Cardiac fibroblast (primary cell): Measurements from ENCODE around the gene TNFAIP8.

Experiments
- DNase-seq, 2 donors: peaks; one replicate each; pipeline versions ENCODE4 v3.0.0 to v3.0.0-alpha.2; 2010; ENCODE audit warnings: low read depth in 2 of 2
- H3K4me3 ChIP-seq, 2 donors: replicated peaks in 1 of 2; 1 replicate in 1 of 2; 2 replicates in 1 of 2; pipeline ENCODE4 v1.5.1; 2011; ENCODE audit warnings: low read depth in 2 of 2, low read length in 2 of 2, mild to moderate bottlenecking in 2 of 2, moderate library complexity in 1 of 2
- TF ChIP-seq, protein P1 (sequence below): IDR thresholded peaks from one replicate; pipeline ENCODE4 v1.5.1; 2011; ENCODE audit warnings: low read depth, mild to moderate bottlenecking, low read length, inconsistent platforms

The TNFAIP8 gene

DNA sequence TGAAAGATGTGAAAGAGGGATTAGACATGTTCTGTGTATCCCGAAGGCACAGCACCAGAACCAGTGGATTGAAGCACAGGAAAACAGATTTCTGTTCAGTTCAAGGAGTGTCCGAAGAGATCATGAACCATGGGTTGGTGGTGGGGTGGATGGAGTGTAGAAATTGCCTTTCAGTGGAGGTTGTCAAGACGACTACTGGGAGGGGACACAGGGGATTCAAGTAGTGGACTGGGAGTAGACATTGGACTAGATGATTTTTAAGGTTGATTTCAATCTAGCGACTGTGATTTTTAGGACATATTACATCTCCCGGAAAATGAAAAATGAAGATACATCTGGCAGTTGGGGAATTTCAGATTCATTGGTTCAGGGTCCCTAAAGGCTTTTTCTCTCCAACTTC is 35.9 kb upstream of the TNFAIP8 start:
- DNase-seq, result no peak
- TF ChIP-seq, protein P1, sequence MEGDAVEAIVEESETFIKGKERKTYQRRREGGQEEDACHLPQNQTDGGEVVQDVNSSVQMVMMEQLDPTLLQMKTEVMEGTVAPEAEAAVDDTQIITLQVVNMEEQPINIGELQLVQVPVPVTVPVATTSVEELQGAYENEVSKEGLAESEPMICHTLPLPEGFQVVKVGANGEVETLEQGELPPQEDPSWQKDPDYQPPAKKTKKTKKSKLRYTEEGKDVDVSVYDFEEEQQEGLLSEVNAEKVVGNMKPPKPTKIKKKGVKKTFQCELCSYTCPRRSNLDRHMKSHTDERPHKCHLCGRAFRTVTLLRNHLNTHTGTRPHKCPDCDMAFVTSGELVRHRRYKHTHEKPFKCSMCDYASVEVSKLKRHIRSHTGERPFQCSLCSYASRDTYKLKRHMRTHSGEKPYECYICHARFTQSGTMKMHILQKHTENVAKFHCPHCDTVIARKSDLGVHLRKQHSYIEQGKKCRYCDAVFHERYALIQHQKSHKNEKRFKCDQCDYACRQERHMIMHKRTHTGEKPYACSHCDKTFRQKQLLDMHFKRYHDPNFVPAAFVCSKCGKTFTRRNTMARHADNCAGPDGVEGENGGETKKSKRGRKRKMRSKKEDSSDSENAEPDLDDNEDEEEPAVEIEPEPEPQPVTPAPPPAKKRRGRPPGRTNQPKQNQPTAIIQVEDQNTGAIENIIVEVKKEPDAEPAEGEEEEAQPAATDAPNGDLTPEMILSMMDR, result no peak
- no peak overlapping the region for H3K4me3 ChIP-seq

GRCh38 chr5:119321569-119322311 is 34.1 kb upstream of the TNFAIP8 start:
- TF ChIP-seq, protein P1, result no peak
- H3K4me3 ChIP-seq, result no peak overlapping the region
- no peak for DNase-seq

GRCh38 chr5:119322312-119322947 is 33.4 kb upstream of the TNFAIP8 start:
- DNase-seq, result no peak
- TF ChIP-seq, protein P1, result no peak
- H3K4me3 ChIP-seq, result no peak overlapping the region

DNA sequence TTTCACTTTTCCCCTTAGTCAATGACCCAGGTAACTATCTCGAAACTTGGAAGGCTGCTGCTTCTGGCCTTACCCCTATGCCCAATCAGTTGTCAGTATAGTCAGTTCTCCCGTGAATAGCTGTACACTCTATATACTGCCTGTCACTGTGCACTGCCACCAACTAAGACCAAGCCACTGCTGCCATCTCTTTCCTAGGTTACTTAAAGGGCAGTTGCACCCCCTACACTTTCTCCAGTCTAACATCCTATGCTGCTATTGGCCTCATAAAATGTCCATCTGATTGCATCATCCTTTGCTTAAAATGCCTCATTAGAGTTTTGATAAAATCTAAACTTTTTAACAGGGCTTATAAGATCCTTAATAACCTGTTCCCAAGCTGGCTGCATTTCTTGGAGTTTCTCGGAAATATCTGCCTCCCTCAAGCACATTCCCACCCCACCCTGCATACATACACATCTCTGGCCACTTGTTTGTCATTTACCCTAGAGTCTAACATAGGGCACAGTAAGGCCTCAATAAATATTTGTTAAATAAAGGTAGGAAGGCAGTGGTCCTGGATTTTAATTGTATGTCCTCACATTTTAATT is 32.8 kb upstream of the TNFAIP8 start:
- TF ChIP-seq, protein P1, result no peak
- DNase-seq, result peak; percentile 30 to 34

GRCh38 chr5:119323601-119324000 is 32.2 kb upstream of the TNFAIP8 start:
- peak; percentile 54 to 57 for DNase-seq
- H3K4me3 ChIP-seq, result no peak overlapping the region
- TF ChIP-seq, protein P1, result no peak

More for the DNA sequence above, 32.8 kb upstream of the TNFAIP8 start:
- no peak overlapping the region for H3K4me3 ChIP-seq

DNA sequence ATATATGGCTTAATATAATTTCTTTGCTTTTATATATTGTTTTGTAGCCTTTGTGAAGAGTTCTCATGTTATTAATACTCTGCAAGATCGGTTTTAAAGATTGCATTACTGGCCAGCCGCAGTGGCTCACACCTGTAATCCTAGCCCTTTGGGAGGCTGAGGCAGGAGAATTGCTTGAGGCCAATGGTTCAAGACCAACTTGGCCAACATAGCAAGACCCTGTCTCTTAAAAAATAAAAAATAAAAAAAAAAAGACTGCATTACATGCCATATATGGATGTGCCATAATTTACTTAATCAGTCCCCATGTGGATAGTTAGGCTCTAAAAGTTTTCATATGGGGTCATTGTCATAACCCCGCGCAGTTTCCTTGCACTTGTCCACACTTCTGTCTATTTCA is 31.0 kb upstream of the TNFAIP8 start:
- DNase-seq, result no peak
- no peak overlapping the region for H3K4me3 ChIP-seq
- TF ChIP-seq, protein P1, result no peak
